ENCODE results near the gene LGI4. TPM values are rescaled to one million over a fixed set of nuclear protein-coding genes. Genes with fewer than 3 reads are reported as not detected.
A peak's percentile ranks its signal among the peaks of the same experiment; 100 is the strongest.

Gene LGI4
- polyA plus RNA-seq (2013, experiment 1 of 4): 3.1 TPM
- 3.0 TPM for polyA plus RNA-seq (2013, experiment 2 of 4)
- 4.4 TPM for polyA plus RNA-seq (2013, experiment 3 of 4)
- 4.3 TPM for polyA plus RNA-seq (2013, experiment 4 of 4)

DNA sequence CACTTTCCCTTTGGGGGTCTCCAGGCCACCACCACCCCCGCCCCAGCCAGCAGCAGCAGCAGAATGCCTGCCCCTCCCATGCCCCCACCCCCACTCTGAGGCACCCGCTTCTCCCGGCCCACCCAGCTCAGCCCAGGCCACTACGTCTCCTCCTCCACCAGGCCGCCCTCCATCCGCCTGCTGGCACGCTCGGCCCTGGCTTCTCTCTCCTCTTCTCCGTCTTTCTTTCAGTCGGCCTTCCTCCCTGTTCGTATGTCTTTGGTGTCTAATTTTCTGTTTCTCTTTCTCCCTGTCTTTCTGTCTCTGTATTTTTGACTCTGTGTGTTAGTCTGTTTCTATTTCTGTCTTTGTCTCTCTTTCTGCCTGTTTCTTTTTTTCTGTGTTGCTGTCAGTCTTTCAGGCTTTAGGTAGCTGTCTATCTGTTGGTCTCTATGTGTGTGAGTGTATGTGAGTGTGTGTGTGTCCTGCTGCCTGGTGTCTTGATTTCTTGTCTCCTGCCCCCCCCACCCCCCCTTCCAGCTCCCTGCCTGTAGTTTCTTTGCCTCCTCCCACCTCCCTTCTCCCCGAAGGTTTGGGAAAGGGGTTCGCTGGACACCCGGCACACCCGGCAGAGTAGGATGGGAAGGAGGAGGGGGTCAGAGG, at the start of gene LGI4:
LGI4 (minus strand) TSS at position 459 of the 642 bp plus-strand sequence; CDS start at position 80, 379 bp downstream.
- peak within 1 kb of the TSS; percentile 17 for H3K4me3 ChIP-seq (ENCODE audit: insufficient read depth, low read depth, low read length)
- peaks cover 40% of the 10 kb centered on the region for H3K4me1 ChIP-seq (ENCODE audit: control insufficient read depth, insufficient read depth, low read length)
- 55 to 57% methylated on average over 10 to 14 of the region's 15 CpGs for WGBS, 2 experiments
- H3K36me3 ChIP-seq (ENCODE audit: control insufficient read depth, insufficient read depth, low read length): no peaks in the 10 kb centered on the region
- H3K27ac ChIP-seq (ENCODE audit: insufficient read depth, low read depth, low read length, poor library complexity, severe bottlenecking): no peak within 1 kb of the TSS
- no peaks in the 10 kb centered on the region for H3K27me3 ChIP-seq (ENCODE audit: control insufficient read depth, insufficient read depth, low read length, poor library complexity, severe bottlenecking)
- H3K9me3 ChIP-seq (ENCODE audit: control insufficient read depth, low read length): no peaks in the 10 kb centered on the region

DNA sequence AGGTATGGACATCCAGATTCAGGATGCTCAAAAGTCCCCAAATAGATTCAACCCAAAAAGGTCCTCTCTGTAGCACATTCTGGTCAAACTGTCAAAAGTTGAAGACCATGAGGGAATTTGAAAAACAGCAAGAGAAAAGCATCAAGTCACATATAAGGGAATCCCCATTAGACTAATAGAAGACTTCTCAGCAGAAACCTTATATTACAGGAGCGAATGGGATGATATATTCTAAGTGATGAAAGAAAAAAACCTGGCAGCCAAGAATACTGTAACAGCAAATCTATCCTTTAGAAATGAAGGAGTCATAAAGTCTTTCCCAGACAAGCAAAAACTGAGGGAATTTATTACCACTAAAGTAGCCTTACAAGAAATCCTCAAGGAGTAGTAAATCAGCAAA, 49.4 kb upstream of the LGI4 start:
- 100% methylated on average over 1 of the region's 1 CpG; no CpG with 5 or more reads in 1 of the 2 experiments for WGBS, 2 experiments

DNA sequence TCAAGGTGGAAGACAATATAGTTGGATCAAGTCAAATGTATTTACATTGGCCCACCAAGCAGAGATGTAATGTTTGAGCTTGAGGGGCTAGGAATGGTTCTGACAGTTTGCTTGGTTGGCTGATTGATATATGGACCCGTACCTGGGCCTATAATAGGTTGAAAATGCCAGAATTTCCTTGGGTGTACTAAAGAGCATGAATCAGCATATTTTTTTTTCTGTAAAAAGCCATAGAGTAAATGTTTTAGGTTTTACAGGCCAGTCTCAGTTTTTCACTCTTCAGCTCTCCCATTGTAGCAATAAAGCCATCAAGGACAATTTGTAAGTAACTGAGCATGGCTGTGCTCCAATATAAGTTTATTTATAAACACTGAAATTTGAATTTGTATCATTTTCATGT, 46.5 kb upstream of the LGI4 start:
- Histone ChIP-seq H3K4me1 (ENCODE audit: control insufficient read depth, insufficient read depth, low read length) (no peaks in the 10 kb centered on the region), H3K27me3 (ENCODE audit: control insufficient read depth, insufficient read depth, low read length, poor library complexity, severe bottlenecking) (no peaks in the 10 kb centered on the region), H3K9me3 (ENCODE audit: control insufficient read depth, low read length) (no peaks in the 10 kb centered on the region), H3K36me3 (ENCODE audit: control insufficient read depth, insufficient read depth, low read length) (no peaks in the 10 kb centered on the region), H3K4me3 (ENCODE audit: insufficient read depth, low read depth, low read length) (no peak overlapping the region), H3K27ac (ENCODE audit: insufficient read depth, low read depth, low read length, poor library complexity, severe bottlenecking) (no peak overlapping the region)
- 98 to 100% methylated on average over 1 of the region's 1 CpG for WGBS, 2 experiments

More for the DNA sequence above, 49.4 kb upstream of the LGI4 start:
- no peaks in the 10 kb centered on the region for H3K27me3 ChIP-seq (ENCODE audit: control insufficient read depth, insufficient read depth, low read length, poor library complexity, severe bottlenecking)
- no peaks in the 10 kb centered on the region for H3K4me1 ChIP-seq (ENCODE audit: control insufficient read depth, insufficient read depth, low read length)
- H3K9me3 ChIP-seq (ENCODE audit: control insufficient read depth, low read length): no peaks in the 10 kb centered on the region
- H3K4me3 ChIP-seq (ENCODE audit: insufficient read depth, low read depth, low read length): no peak overlapping the region
- H3K36me3 ChIP-seq (ENCODE audit: control insufficient read depth, insufficient read depth, low read length): no peaks in the 10 kb centered on the region
- H3K27ac ChIP-seq (ENCODE audit: insufficient read depth, low read depth, low read length, poor library complexity, severe bottlenecking): no peak overlapping the region

DNA sequence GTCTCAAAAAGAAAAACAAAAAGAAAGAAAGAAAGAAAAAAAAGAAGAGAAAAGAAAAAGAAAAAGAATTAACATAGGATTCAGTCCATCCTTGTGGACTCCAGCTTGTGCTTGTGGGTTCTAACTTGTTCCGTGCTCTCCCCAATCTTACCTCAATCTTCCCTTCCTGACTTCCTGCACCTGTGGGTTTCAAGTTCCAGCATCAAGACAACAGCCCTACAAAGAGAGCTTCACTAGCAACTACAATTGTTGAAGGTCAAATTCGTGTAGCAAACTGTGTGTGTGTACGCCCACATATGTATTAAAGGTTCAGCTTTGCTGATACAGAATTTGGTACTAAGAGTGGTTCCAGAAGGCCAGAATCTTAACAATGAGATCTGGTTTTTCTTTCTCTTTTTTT, 45.0 kb upstream of the LGI4 start:
- Histone ChIP-seq H3K27ac (ENCODE audit: insufficient read depth, low read depth, low read length, poor library complexity, severe bottlenecking) (no peak overlapping the region), H3K27me3 (ENCODE audit: control insufficient read depth, insufficient read depth, low read length, poor library complexity, severe bottlenecking) (no peaks in the 10 kb centered on the region), H3K9me3 (ENCODE audit: control insufficient read depth, low read length) (no peaks in the 10 kb centered on the region), H3K36me3 (ENCODE audit: control insufficient read depth, insufficient read depth, low read length) (no peaks in the 10 kb centered on the region), H3K4me3 (ENCODE audit: insufficient read depth, low read depth, low read length) (no peak overlapping the region), H3K4me1 (ENCODE audit: control insufficient read depth, insufficient read depth, low read length) (peaks cover 5% of the 10 kb centered on the region)
- 86 to 89% methylated on average over 3 of the region's 3 CpGs for WGBS, 2 experiments

DNA sequence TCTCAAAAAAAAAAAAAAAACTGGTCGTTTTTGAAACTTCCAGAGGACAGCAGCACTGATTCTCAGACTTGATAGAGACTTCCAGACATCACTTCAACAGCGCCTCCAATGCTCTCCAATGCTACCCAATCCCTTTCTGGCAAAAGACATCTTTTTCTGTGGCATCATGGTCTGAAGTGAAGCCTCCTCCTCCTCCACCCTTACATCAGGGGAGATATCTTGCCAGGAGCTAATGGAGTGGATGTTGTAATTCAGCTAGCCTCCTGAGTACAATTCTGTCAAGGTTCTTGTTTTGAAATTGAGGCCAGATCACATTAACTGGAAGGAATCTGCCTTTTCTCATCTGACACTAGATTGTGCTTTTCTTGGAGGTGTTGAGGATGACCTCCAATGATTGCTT, 43.8 kb upstream of the LGI4 start:
- Histone ChIP-seq H3K36me3 (ENCODE audit: control insufficient read depth, insufficient read depth, low read length) (no peaks in the 10 kb centered on the region), H3K27ac (ENCODE audit: insufficient read depth, low read depth, low read length, poor library complexity, severe bottlenecking) (no peak overlapping the region), H3K9me3 (ENCODE audit: control insufficient read depth, low read length) (no peaks in the 10 kb centered on the region), H3K27me3 (ENCODE audit: control insufficient read depth, insufficient read depth, low read length, poor library complexity, severe bottlenecking) (no peaks in the 10 kb centered on the region), H3K4me1 (ENCODE audit: control insufficient read depth, insufficient read depth, low read length) (peaks cover 5% of the 10 kb centered on the region), H3K4me3 (ENCODE audit: insufficient read depth, low read depth, low read length) (no peak overlapping the region)
- 81 to 85% methylated on average over 2 of the region's 2 CpGs for WGBS, 2 experiments

DNA sequence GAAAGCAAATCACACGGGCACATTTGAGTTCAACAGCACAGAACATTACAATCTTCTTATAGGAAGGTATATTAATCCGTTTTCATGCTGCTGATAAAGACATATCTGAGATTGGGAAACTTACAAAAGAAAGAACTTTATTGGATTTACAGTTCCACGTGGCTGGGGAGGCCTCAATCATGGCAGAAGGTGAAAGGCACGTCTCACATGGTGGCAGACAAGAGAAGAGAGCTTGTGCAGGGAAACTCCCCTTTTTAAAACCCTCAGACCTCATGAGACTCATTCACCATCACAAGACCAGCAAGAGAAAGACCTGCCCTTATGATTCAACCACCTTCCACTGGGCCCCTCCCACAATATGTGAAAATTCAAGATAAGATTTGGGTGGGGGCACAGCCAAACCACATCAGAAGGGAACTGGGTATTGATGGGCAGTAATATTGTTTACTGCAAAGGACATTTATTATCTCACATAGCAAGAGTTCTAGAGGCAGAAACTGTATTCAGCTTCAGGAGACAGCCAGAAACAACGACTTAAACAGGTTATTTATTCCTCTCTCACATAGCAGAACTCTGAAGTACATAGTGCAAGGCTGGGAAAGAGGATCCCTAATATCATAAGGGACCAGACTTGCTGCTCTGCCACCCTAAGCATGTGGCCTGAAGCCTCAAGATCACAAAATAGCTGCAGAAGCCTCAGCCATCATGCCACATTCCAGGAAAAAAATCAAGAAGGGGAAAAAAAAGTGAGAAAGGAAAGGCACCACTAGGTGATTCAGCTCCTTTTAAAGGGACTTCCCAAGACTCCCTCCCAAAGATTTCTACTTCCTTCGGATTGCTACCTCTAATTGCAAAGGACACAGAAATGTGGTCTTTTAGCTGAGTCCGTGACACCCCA, 42.8 kb upstream of the LGI4 start:
- 85 to 92% methylated on average over 7 of the region's 7 CpGs for WGBS, 2 experiments
- no peaks in the 10 kb centered on the region for H3K27me3 ChIP-seq (ENCODE audit: control insufficient read depth, insufficient read depth, low read length, poor library complexity, severe bottlenecking)
- H3K4me1 ChIP-seq (ENCODE audit: control insufficient read depth, insufficient read depth, low read length): peaks cover 5% of the 10 kb centered on the region
- H3K4me3 ChIP-seq (ENCODE audit: insufficient read depth, low read depth, low read length): no peak overlapping the region
- H3K27ac ChIP-seq (ENCODE audit: insufficient read depth, low read depth, low read length, poor library complexity, severe bottlenecking): no peak overlapping the region
- H3K9me3 ChIP-seq (ENCODE audit: control insufficient read depth, low read length): no peaks in the 10 kb centered on the region
- H3K36me3 ChIP-seq (ENCODE audit: control insufficient read depth, insufficient read depth, low read length): no peaks in the 10 kb centered on the region

DNA sequence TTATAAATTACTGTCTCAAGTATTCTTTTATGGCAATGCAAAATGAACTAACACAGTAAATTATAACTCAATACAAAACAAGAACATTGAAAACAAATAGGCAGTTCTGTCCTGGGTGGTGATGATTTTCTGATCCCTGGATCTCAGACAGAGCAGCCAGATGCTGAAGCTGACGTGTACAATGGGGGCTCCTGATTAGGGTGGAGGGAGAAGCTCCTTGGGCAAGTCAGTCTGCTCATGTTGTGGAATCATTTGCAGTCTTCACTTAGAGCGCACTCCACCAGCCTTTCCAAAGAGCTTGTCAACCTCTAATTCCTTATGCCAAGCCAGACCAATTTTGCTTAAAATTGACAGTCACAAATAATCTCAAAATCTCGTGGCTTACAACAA, 41.3 kb upstream of the LGI4 start:
- Histone ChIP-seq H3K4me1 (ENCODE audit: control insufficient read depth, insufficient read depth, low read length) (peaks cover 5% of the 10 kb centered on the region), H3K4me3 (ENCODE audit: insufficient read depth, low read depth, low read length) (no peak overlapping the region), H3K27me3 (ENCODE audit: control insufficient read depth, insufficient read depth, low read length, poor library complexity, severe bottlenecking) (no peaks in the 10 kb centered on the region), H3K9me3 (ENCODE audit: control insufficient read depth, low read length) (no peaks in the 10 kb centered on the region), H3K27ac (ENCODE audit: insufficient read depth, low read depth, low read length, poor library complexity, severe bottlenecking) (no peak overlapping the region), H3K36me3 (ENCODE audit: control insufficient read depth, insufficient read depth, low read length) (no peaks in the 10 kb centered on the region)
- 89 to 92% methylated on average over 3 of the region's 3 CpGs for WGBS, 2 experiments

DNA sequence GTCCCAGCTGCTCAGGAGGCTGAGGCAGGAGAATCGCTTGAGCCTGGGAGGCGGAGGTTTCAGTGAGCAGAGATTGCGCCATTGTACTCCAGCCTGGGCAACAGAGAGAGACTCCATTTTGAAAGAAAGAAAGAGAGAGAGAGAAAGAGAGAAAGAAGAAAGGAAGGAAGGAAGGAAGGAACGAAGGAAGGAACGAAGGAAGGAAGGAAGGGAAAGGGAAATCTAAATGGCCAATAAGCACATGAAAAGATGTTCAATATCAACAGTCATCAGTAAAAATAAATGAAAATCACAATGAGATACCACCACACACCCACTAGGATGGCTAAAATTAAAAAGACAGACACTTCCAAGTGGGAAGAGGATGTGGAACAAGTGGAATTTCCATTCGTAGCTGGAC, 39.4 kb upstream of the LGI4 start:
- WGBS, 2 experiments: 88 to 94% methylated on average over 6 of the region's 6 CpGs
- H3K36me3 ChIP-seq (ENCODE audit: control insufficient read depth, insufficient read depth, low read length): no peaks in the 10 kb centered on the region
- H3K4me3 ChIP-seq (ENCODE audit: insufficient read depth, low read depth, low read length): no peak overlapping the region
- no peaks in the 10 kb centered on the region for H3K9me3 ChIP-seq (ENCODE audit: control insufficient read depth, low read length)
- peaks cover 5% of the 10 kb centered on the region for H3K4me1 ChIP-seq (ENCODE audit: control insufficient read depth, insufficient read depth, low read length)
- H3K27ac ChIP-seq (ENCODE audit: insufficient read depth, low read depth, low read length, poor library complexity, severe bottlenecking): no peak overlapping the region
- H3K27me3 ChIP-seq (ENCODE audit: control insufficient read depth, insufficient read depth, low read length, poor library complexity, severe bottlenecking): no peaks in the 10 kb centered on the region

DNA sequence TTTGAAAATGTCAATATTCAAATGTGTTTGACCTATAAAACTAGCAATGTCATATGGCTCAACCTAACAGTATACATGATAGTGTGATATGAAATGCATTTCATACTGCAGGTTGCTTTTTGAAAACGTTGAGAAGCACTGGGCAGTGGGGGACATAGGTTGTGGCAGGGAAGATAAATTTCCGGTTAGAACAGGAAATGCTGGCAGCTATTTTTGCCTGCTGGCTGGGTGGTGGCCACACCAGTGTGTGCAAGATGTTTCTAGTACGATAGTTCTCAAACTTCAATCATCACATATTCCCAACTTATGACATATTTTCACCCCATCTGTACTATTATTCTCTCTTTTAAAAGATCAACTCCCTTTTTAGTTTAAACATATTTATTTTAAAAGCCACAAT, 36.9 kb upstream of the LGI4 start:
- Histone ChIP-seq H3K4me1 (ENCODE audit: control insufficient read depth, insufficient read depth, low read length) (peaks cover 5% of the 10 kb centered on the region), H3K36me3 (ENCODE audit: control insufficient read depth, insufficient read depth, low read length) (no peaks in the 10 kb centered on the region), H3K27me3 (ENCODE audit: control insufficient read depth, insufficient read depth, low read length, poor library complexity, severe bottlenecking) (no peaks in the 10 kb centered on the region), H3K9me3 (ENCODE audit: control insufficient read depth, low read length) (no peaks in the 10 kb centered on the region), H3K4me3 (ENCODE audit: insufficient read depth, low read depth, low read length) (no peak overlapping the region), H3K27ac (ENCODE audit: insufficient read depth, low read depth, low read length, poor library complexity, severe bottlenecking) (no peak overlapping the region)
- 93 to 96% methylated on average over 3 of the region's 3 CpGs for WGBS, 2 experiments

DNA sequence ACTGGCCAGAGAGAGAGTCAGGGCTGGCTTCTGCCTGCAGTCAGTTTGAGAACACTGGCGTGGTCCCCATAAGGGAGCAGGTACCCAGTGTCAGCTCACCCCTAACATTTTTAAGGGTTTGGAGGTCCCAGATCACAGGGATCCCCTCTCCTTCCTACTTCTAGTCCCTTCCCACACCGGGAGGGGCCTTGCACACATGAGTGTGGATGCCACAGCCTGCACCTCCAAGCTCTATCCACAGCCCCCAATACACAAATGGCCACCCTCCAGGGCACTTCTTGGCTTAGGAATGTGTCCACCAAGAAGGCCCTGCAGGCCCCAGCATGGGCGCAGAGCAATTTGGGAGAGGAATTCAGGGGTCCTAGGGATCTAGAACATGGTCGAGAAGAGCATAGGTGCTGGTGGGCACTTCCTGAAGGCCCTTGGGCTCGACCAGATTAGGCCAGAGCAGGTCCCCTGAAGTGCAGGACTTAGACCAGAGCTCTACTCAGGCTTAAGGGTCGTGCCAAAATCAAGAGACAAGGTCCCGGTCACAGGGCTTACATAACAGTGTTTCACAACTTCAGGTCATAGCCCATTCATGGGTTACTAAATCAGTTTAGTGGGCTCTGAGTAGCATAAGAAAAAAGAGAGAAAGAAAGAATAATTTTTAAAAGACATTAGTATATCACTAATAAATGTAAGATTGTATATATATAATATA, 35.7 kb upstream of the LGI4 start:
- Histone ChIP-seq H3K4me3 (ENCODE audit: insufficient read depth, low read depth, low read length) (no peak overlapping the region), H3K27me3 (ENCODE audit: control insufficient read depth, insufficient read depth, low read length, poor library complexity, severe bottlenecking) (no peaks in the 10 kb centered on the region), H3K9me3 (ENCODE audit: control insufficient read depth, low read length) (no peaks in the 10 kb centered on the region), H3K4me1 (ENCODE audit: control insufficient read depth, insufficient read depth, low read length) (no peaks in the 10 kb centered on the region), H3K27ac (ENCODE audit: insufficient read depth, low read depth, low read length, poor library complexity, severe bottlenecking) (no peak overlapping the region), H3K36me3 (ENCODE audit: control insufficient read depth, insufficient read depth, low read length) (peaks cover 4% of the 10 kb centered on the region)
- WGBS, 2 experiments: 92% methylated on average over 7 of the region's 7 CpGs

Measured in ectodermal cell (in vitro differentiated cells).